ENCODE results near the gene CPTP. TPM values are rescaled to one million over a fixed set of nuclear protein-coding genes. Genes with fewer than 3 reads are reported as not detected.

The CPTP gene
- total RNA-seq, 4 donors from 2014 or later, result 15.4 to 44.9 (median 31.5) TPM

DNA sequence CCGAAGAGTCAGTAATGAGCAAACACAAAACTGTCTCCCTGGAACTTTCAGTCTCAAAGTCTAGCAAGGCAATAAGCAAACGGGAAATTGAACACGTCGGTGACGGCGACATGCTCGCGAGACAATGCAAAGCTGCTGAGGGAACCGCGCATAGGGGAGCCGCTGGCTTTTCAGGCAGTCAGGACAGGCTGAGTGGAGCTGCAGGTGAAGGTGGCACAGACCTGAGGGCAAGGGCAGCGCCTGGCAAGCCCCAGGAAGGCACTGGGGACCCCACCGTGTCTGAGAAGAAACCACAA lies 5.0 kb upstream of the CPTP start:
- H3K4me3 ChIP-seq, result no peak overlapping the region
- TF ChIP-seq POLR2AphosphoS5 (IDR thresholded peaks at IDR 0.05), result no peak
- TF ChIP-seq POLR2A (IDR thresholded peaks at IDR 0.05; ENCODE audit: low read depth), result no peak
- TF ChIP-seq EP300 (IDR thresholded peaks at IDR 0.05), result no peak
- TF ChIP-seq, protein P1, sequence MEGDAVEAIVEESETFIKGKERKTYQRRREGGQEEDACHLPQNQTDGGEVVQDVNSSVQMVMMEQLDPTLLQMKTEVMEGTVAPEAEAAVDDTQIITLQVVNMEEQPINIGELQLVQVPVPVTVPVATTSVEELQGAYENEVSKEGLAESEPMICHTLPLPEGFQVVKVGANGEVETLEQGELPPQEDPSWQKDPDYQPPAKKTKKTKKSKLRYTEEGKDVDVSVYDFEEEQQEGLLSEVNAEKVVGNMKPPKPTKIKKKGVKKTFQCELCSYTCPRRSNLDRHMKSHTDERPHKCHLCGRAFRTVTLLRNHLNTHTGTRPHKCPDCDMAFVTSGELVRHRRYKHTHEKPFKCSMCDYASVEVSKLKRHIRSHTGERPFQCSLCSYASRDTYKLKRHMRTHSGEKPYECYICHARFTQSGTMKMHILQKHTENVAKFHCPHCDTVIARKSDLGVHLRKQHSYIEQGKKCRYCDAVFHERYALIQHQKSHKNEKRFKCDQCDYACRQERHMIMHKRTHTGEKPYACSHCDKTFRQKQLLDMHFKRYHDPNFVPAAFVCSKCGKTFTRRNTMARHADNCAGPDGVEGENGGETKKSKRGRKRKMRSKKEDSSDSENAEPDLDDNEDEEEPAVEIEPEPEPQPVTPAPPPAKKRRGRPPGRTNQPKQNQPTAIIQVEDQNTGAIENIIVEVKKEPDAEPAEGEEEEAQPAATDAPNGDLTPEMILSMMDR (IDR thresholded peaks at IDR 0.05), result no peak
- H3K27ac ChIP-seq (replicated peaks in 1 of 4), result peak overlapping the region; percentile 80 to 84 (median 84)
- H3K27me3 ChIP-seq, result no peaks in the 10 kb centered on the region
- 93% methylated on average over 13 of the region's 13 CpGs for WGBS
- intact Hi-C loops (cut with DNase I), result no loop called here
- no peak for DNase-seq (ENCODE audit: extremely low spot score)
- peaks cover 40 to 96% (median 91%) of the 10 kb centered on the region in 4 donors for H3K4me1 ChIP-seq
- H3K36me3 ChIP-seq, result peaks cover 9 to 59% (median 38%) of the 10 kb centered on the region in 4 donors
- H3K9me3 ChIP-seq, result no peaks in the 10 kb centered on the region

- Histone ChIP-seq H3K27me3 (no peaks in the 10 kb centered on the region), H3K4me1 (peaks cover 50 to 93% (median 91%) of the 10 kb centered on the region in 4 donors), H3K36me3 (peaks cover 8 to 51% (median 30%) of the 10 kb centered on the region in 4 donors), H3K9me3 (no peaks in the 10 kb centered on the region), H3K27ac (replicated peaks in 1 of 4) (peak overlapping the region; percentile 80 to 84 (median 84)), H3K4me3 (no peak overlapping the region)
- DNase-seq (ENCODE audit: extremely low spot score), result no peak
- intact Hi-C loops (cut with DNase I), result no loop called here
- no peak for TF ChIP-seq POLR2AphosphoS5 (IDR thresholded peaks at IDR 0.05)
- TF ChIP-seq EP300 (IDR thresholded peaks at IDR 0.05), result no peak
- WGBS, result 70% methylated on average over 14 of the region's 23 CpGs
These were observed 3.7 kb upstream of the CPTP start for GRCh38 chr1:1320666-1321448.

GRCh38 chr1:1321477-1321876 lies 3.1 kb upstream of the CPTP start:
- TF ChIP-seq, protein P1 (IDR thresholded peaks at IDR 0.05), result no peak
- no peak for TF ChIP-seq EP300 (IDR thresholded peaks at IDR 0.05)
- Histone ChIP-seq H3K9me3 (no peaks in the 10 kb centered on the region), H3K4me1 (peaks cover 57 to 93% (median 91%) of the 10 kb centered on the region in 4 donors), H3K4me3 (no peak overlapping the region), H3K27me3 (no peaks in the 10 kb centered on the region), H3K36me3 (peaks cover 2 to 46% (median 29%) of the 10 kb centered on the region in 4 donors), H3K27ac (replicated peaks in 1 of 4) (peak overlapping the region; percentile 80 to 84 (median 84))
- intact Hi-C loops (cut with DNase I), result no loop called here
- DNase-seq (ENCODE audit: extremely low spot score), result no peak
- 86% methylated on average over 8 of the region's 8 CpGs for WGBS

GRCh38 chr1:1322418-1322817 lies 2.2 kb upstream of the CPTP start:
- Histone ChIP-seq H3K36me3 (peaks cover 6 to 49% (median 35%) of the 10 kb centered on the region in 4 donors), H3K27ac (replicated peaks in 1 of 4) (no peak overlapping the region)
- WGBS, result 86% methylated on average over 10 of the region's 14 CpGs

DNA sequence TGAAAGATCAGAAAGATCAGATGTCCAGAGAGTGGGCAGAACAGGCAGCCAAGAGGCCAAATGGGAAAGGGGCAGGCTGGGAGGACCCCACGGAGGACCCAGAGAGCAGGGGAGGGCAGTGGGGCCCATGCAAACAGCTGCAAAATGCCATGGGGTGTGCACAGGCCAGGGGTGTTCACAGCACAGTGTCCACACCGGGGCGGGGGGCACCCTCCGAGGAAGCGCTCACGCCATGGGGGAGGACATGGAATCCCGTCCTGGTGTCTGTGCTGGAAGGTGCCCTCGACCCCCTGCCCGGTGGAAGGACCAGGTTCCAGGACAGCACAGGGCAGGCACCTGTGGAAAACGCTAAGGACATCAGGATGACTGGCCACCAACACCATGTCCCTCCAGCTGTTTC lies 1.6 kb upstream of the CPTP start:
- no peak for DNase-seq (ENCODE audit: extremely low spot score)
- H3K4me1 ChIP-seq, result peaks cover 57 to 87% (median 83%) of the 10 kb centered on the region in 4 donors
- H3K4me3 ChIP-seq, result peak overlapping the region in 1 of 4 donors; percentile 30
- no peaks in the 10 kb centered on the region for H3K27me3 ChIP-seq
- peaks cover 11 to 55% (median 41%) of the 10 kb centered on the region in 4 donors for H3K36me3 ChIP-seq
- H3K9me3 ChIP-seq, result no peaks in the 10 kb centered on the region
- no peak for TF ChIP-seq POLR2A (IDR thresholded peaks at IDR 0.05; ENCODE audit: low read depth)
- intact Hi-C loops (cut with DNase I), result no loop called here
- WGBS, result 82% methylated on average over 10 of the region's 10 CpGs
- H3K27ac ChIP-seq (replicated peaks in 1 of 4), result peak overlapping the region in 1 of 4 donors; percentile 10

More at GRCh38 chr1:1322418-1322817, 2.2 kb upstream of the CPTP start:
- Histone ChIP-seq H3K27me3 (no peaks in the 10 kb centered on the region), H3K4me3 (no peak overlapping the region), H3K4me1 (peaks cover 63 to 93% (median 89%) of the 10 kb centered on the region in 4 donors), H3K9me3 (no peaks in the 10 kb centered on the region)
- intact Hi-C loops (cut with DNase I), result no loop called here
- DNase-seq (ENCODE audit: extremely low spot score), result no peak
- TF ChIP-seq EP300 (IDR thresholded peaks at IDR 0.05) (no peak), POLR2A (IDR thresholded peaks at IDR 0.05; ENCODE audit: low read depth) (no peak), POLR2AphosphoS5 (IDR thresholded peaks at IDR 0.05) (no peak)
- TF ChIP-seq, protein P1 (IDR thresholded peaks at IDR 0.05), result no peak

Data from esophagus muscularis mucosa (tissue), 4 donors.